Ishikawa (cell line): Measurements from ENCODE around the gene CD74.
A peak's percentile ranks its signal among the peaks of the same experiment; 100 is the strongest.

Source experiments
- CREB1 ChIP-seq: IDR thresholded peaks from 2 replicates; pipeline ENCODE4 v1.6.1; 2012; ENCODE audit warnings: low read depth
- EP300 ChIP-seq: IDR thresholded peaks from 2 replicates; pipeline ENCODE4 v1.6.1; 2012; ENCODE audit warnings: borderline replicate concordance
- FOXM1 ChIP-seq: IDR thresholded peaks from 2 replicates; pipeline ENCODE4 v1.6.1; 2012; ENCODE audit warnings: low read depth, borderline replicate concordance
- MAX ChIP-seq: IDR thresholded peaks from 2 replicates; pipeline ENCODE4 v1.6.1; 2012
- REST ChIP-seq: IDR thresholded peaks from 2 replicates; pipeline ENCODE4 v1.6.1; 2012; ENCODE audit warnings: low read depth, mild to moderate bottlenecking
- TAF1 ChIP-seq: IDR thresholded peaks from 2 replicates; pipeline ENCODE4 v1.6.1; 2012; ENCODE audit warnings: low read depth, mild to moderate bottlenecking
- YY1 ChIP-seq: IDR thresholded peaks from 2 replicates; pipeline ENCODE4 v1.6.1; 2012; ENCODE audit warnings: low read depth

GRCh38 chr5:150449517-150450339 lies 37.0 kb upstream of the CD74 start, which contains the start of gene RPS14:
- TF ChIP-seq REST (0 out of 2 replicates have a peak, but pooled peaks have one; percentile 25), CREB1 (no peak), MAX (peak; percentile 96), YY1 (peak; percentile 94), TAF1 (peak; percentile 100), FOXM1 (no peak), EP300 (no peak)
